Uterus (tissue), 2 donors: ENCODE results near the gene PTPRD.

ENCODE experiments used
- CTCF ChIP-seq, 4 experiments: fragments of 200-600 bp in 2 of 4; fragments of 450-650 bp in 2 of 4; sonication (generic) in 2 of 4; IDR thresholded peaks; one replicate each; pipeline ENCODE4 v1.5.1; 2016 to 2019; ENCODE audit warnings: antibody characterized with exemption in 4 of 4, mild to moderate bottlenecking in 2 of 4, moderate library complexity in 1 of 4
- POLR2A ChIP-seq, 2 donors: fragments of 450-650 bp; IDR thresholded peaks; one replicate each; pipeline ENCODE4 v1.6.1; 2016; ENCODE audit warnings: antibody characterized with exemption in 2 of 2, mild to moderate bottlenecking in 1 of 2, moderate library complexity in 1 of 2

- TF ChIP-seq CTCF (IDR thresholded peaks at IDR 0.05) (no peak), POLR2A (IDR thresholded peaks at IDR 0.05) (no peak)
Observed at GRCh38 chr9:8978334-8978733, 1634.5 kb downstream of the PTPRD start.
